Neural progenitor cell (in vitro differentiated cells): Measurements from ENCODE around the gene CNNM2.

Source experiments
- CTCF ChIP-seq: fragments of 200-600 bp; sonication (generic); IDR thresholded peaks from 2 replicates; pipeline ENCODE4 v1.5.1; 2017; ENCODE audit warnings: antibody characterized with exemption, mild to moderate bottlenecking
- EZH2 ChIP-seq: fragments of 200-600 bp; sonication (generic); IDR thresholded peaks from 2 replicates; pipeline ENCODE4 v1.6.1; 2017; ENCODE audit warnings: antibody characterized with exemption, mild to moderate bottlenecking, moderate library complexity

- TF ChIP-seq CTCF (no peak), EZH2 (no peak)
These were observed 47.9 kb upstream of the CNNM2 start for GRCh38 chr10:102870221-102870620.
